ENCODE measurements around the gene CASKIN1.
A peak's percentile ranks its signal among the peaks of the same experiment; 100 is the strongest.

The CASKIN1 gene

DNA sequence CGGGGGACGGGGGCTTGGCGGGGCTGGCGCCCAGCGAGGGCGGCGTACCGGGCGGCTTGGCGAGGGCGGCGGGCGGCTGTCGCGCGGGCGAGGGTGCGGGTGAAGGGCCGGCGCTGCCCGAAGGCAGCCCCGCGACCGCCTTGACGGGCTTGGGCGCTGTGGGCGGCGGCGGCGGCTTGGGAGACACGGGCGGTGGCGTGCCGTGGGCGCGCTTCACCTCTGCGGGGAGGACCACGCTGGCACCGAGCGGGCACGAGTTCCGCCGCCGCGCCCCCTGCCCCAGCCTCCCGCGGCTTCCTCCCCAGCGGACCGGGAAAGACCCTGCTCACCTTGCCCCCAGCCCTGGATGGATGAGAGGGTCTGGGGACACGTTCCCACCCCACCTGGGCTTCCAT, 17.3 kb downstream of the CASKIN1 start:
- Histone ChIP-seq H3K4me1 (ENCODE audit: insufficient read depth, low read length) (no peaks in the 10 kb centered on the region), H3K9me3 (ENCODE audit: insufficient read depth, low read length, severe bottlenecking) (no peaks in the 10 kb centered on the region), H3K27me3 (ENCODE audit: insufficient read depth, low read length, poor library complexity) (no peaks in the 10 kb centered on the region), H3K36me3 (ENCODE audit: insufficient read depth, low read length) (peaks cover 36% of the 10 kb centered on the region), H4K20me1 (ENCODE audit: insufficient read depth, low read length) (peaks cover 4% of the 10 kb centered on the region; the same call in 1 of the 2 replicates), H3K4me2 (ENCODE audit: insufficient read depth, low read length) (no peak overlapping the region), H3K9ac (ENCODE audit: low read depth, low read length) (no peak overlapping the region), H2AFZ (ENCODE audit: low read depth, low read length) (no peak overlapping the region), H3K4me3 (ENCODE audit: low read depth in 1 of 2, low read length in 2 of 2) (no peak overlapping the region), H3K79me2 (ENCODE audit: insufficient read depth, low read length) (no peaks in the 10 kb centered on the region), H3K27ac (ENCODE audit: low read length) (no peak overlapping the region)
- ATAC-seq (ENCODE audit: insufficient read depth, low read depth) (no peak), DNase-seq (no peak)
- TF ChIP-seq, protein P1, sequence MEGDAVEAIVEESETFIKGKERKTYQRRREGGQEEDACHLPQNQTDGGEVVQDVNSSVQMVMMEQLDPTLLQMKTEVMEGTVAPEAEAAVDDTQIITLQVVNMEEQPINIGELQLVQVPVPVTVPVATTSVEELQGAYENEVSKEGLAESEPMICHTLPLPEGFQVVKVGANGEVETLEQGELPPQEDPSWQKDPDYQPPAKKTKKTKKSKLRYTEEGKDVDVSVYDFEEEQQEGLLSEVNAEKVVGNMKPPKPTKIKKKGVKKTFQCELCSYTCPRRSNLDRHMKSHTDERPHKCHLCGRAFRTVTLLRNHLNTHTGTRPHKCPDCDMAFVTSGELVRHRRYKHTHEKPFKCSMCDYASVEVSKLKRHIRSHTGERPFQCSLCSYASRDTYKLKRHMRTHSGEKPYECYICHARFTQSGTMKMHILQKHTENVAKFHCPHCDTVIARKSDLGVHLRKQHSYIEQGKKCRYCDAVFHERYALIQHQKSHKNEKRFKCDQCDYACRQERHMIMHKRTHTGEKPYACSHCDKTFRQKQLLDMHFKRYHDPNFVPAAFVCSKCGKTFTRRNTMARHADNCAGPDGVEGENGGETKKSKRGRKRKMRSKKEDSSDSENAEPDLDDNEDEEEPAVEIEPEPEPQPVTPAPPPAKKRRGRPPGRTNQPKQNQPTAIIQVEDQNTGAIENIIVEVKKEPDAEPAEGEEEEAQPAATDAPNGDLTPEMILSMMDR (IDR thresholded peaks at IDR 0.05; ENCODE audit: borderline replicate concordance, extremely low read depth, low read length, poor library complexity, severe bottlenecking) = no peak
- no peak for TF ChIP-seq EZH2 (IDR thresholded peaks at IDR 0.05; ENCODE audit: borderline replicate concordance, low read depth, low read length, severe bottlenecking)

DNA sequence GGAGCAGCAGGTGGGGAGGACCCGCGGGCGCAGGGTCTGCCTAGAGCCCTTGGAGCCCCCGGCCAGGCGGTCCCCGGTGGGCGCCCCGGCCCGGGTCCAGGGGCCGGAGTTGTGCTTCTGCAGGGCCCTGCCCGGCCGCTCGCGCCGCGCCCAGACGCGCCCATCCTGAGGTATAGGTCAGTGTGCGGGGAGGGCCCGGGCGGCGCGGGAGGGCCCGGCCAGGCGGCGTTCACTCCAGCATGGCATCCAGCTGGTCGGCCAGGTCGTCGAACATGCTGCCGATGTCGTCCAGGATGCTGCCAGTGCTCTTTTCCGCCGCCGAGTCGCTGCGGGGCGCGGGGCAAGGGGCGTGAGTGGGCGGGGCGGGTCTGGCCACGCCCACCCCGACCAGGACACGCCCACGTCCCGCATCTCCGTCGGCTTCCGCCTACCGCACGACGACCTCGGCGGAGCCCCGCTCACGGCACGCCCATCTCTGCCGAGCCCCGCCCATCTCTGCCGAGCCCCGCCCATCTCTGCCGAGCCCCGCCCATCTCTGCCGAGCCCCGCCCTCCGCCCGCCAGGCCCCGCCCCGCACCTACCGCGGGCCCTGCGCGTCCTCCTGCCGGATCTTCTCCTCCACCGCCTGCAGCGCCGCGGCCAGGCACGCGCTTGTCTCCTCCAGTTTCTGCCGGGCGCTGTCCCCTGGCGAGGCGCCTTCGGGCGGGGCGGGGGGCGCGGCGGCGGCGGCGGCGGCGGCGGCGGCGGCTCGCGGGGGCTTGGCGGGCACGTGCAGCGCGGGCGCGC, 17.9 kb downstream of the CASKIN1 start:
- H3K4me1 ChIP-seq (ENCODE audit: insufficient read depth, low read length) = no peaks in the 10 kb centered on the region
- no peak overlapping the region for H3K4me3 ChIP-seq (ENCODE audit: low read depth in 1 of 2, low read length in 2 of 2)
- H3K4me2 ChIP-seq (ENCODE audit: insufficient read depth, low read length) = no peak overlapping the region
- TF ChIP-seq EZH2 (IDR thresholded peaks at IDR 0.05; ENCODE audit: borderline replicate concordance, low read depth, low read length, severe bottlenecking) = no peak
- TF ChIP-seq, protein P1 (IDR thresholded peaks at IDR 0.05; ENCODE audit: borderline replicate concordance, extremely low read depth, low read length, poor library complexity, severe bottlenecking) = no peak
- H3K9me3 ChIP-seq (ENCODE audit: insufficient read depth, low read length, severe bottlenecking) = no peaks in the 10 kb centered on the region
- no peak overlapping the region for H3K9ac ChIP-seq (ENCODE audit: low read depth, low read length)
- peak; percentile 16; the same call in 2 of the 3 replicates for ATAC-seq (ENCODE audit: insufficient read depth, low read depth)
- H3K79me2 ChIP-seq (ENCODE audit: insufficient read depth, low read length) = no peaks in the 10 kb centered on the region
- peaks cover 4% of the 10 kb centered on the region; the same call in 1 of the 2 replicates for H4K20me1 ChIP-seq (ENCODE audit: insufficient read depth, low read length)
- peaks cover 41% of the 10 kb centered on the region for H3K36me3 ChIP-seq (ENCODE audit: insufficient read depth, low read length)
- no peak overlapping the region for H3K27ac ChIP-seq (ENCODE audit: low read length)
- DNase-seq = no peak
- no peaks in the 10 kb centered on the region for H3K27me3 ChIP-seq (ENCODE audit: insufficient read depth, low read length, poor library complexity)
- no peak overlapping the region for H2AFZ ChIP-seq (ENCODE audit: low read depth, low read length)

DNA sequence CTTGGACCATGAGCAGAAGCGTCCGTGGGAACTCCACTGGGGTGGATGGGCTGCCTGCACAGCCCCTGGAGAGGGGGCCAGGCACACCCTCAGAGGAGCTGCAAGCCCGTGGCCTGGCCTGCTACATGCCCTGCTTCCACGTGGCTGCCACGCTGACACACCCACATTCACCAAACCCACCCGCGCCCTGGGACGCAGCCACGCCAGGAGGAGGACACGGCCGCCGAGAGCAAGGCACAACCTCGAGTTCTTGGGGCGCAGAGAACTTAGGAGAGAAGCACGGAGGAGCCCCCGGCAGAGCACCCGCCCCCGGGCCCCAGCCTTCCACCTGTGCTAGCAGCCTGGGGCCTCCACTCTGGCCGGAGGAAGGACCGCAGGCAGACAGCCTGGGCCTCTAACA, 18.8 kb downstream of the CASKIN1 start:
- Histone ChIP-seq H3K36me3 (ENCODE audit: insufficient read depth, low read length) (peaks cover 50% of the 10 kb centered on the region), H3K9ac (ENCODE audit: low read depth, low read length) (no peak overlapping the region), H3K27ac (ENCODE audit: low read length) (no peak overlapping the region), H3K4me3 (ENCODE audit: low read depth in 1 of 2, low read length in 2 of 2) (no peak overlapping the region), H3K4me2 (ENCODE audit: insufficient read depth, low read length) (no peak overlapping the region), H4K20me1 (ENCODE audit: insufficient read depth, low read length) (peaks cover 4% of the 10 kb centered on the region; the same call in 1 of the 2 replicates), H3K79me2 (ENCODE audit: insufficient read depth, low read length) (no peaks in the 10 kb centered on the region), H2AFZ (ENCODE audit: low read depth, low read length) (no peak overlapping the region), H3K27me3 (ENCODE audit: insufficient read depth, low read length, poor library complexity) (no peaks in the 10 kb centered on the region), H3K4me1 (ENCODE audit: insufficient read depth, low read length) (no peaks in the 10 kb centered on the region), H3K9me3 (ENCODE audit: insufficient read depth, low read length, severe bottlenecking) (no peaks in the 10 kb centered on the region)
- TF ChIP-seq, protein P1 (IDR thresholded peaks at IDR 0.05; ENCODE audit: borderline replicate concordance, extremely low read depth, low read length, poor library complexity, severe bottlenecking) = no peak
- no peak for TF ChIP-seq EZH2 (IDR thresholded peaks at IDR 0.05; ENCODE audit: borderline replicate concordance, low read depth, low read length, severe bottlenecking)
- DNase-seq (no peak), ATAC-seq (ENCODE audit: insufficient read depth, low read depth) (no peak)

Measured in DND-41 (cell line).